Measurements from ENCODE around the gene KLK5.

- TF ChIP-seq EZH2 (IDR thresholded peaks at IDR 0.05) (no peak), CTCF (IDR thresholded peaks at IDR 0.05) (no peak)
Measured at GRCh38 chr19:50994129-50994528, 41.3 kb upstream of the KLK5 start.
